Left renal cortex interstitium (tissue), 4 donors: ENCODE data around the gene NREP. TPM values are rescaled to one million over a fixed set of nuclear protein-coding genes. Genes with fewer than 3 reads are reported as not detected.

Experiments
- DNase-seq, 4 donors: peaks; one replicate each; pipeline ENCODE4 v3.0.0-alpha.2; 2013; ENCODE audit warnings: low read depth in 4 of 4, low spot score in 2 of 4, missing footprints in 1 of 4
- polyA plus RNA-seq, 4 donors: library from polyadenylated mRNA; unstranded; fragments of 120-200 nt; gene quantifications; one replicate each; pipeline ENCODE4 v1.2.1, GENCODE V29; 2013; ENCODE audit not compliant: insufficient read length in 4 of 4

Gene NREP
- polyA plus RNA-seq, 4 donors: 746 to 854 (median 787) TPM

GRCh38 chr5:111699324-111699723, 57.7 kb downstream of the NREP start:
- DNase-seq: no peak

- no peak for DNase-seq
Observed at GRCh38 chr5:111697881-111698757, 58.9 kb downstream of the NREP start.

GRCh38 chr5:111697215-111697614, 59.8 kb downstream of the NREP start:
- peak in 2 of 4 donors; percentile 31 to 32 for DNase-seq

- DNase-seq: no peak
Observed at GRCh38 chr5:111695991-111696390, 61.0 kb downstream of the NREP start.

- no peak for DNase-seq
Observed at GRCh38 chr5:111694133-111694532, 62.9 kb downstream of the NREP start.

GRCh38 chr5:111691914-111692313, 65.1 kb downstream of the NREP start:
- DNase-seq: no peak

- DNase-seq: no peak
Observed at GRCh38 chr5:111691508-111691907, 65.5 kb downstream of the NREP start.

- no peak for DNase-seq
Observed at GRCh38 chr5:111689357-111689935, 67.5 kb downstream of the NREP start.

GRCh38 chr5:111685969-111686368, 71.0 kb downstream of the NREP start:
- no peak for DNase-seq

- no peak for DNase-seq
Observed at GRCh38 chr5:111682641-111683040, 74.4 kb downstream of the NREP start.

GRCh38 chr5:111682121-111682520, 74.9 kb downstream of the NREP start:
- DNase-seq: no peak

- peak in 3 of 4 donors; percentile 9 to 23 (median 21) for DNase-seq
Observed at GRCh38 chr5:111681414-111682120, 75.4 kb downstream of the NREP start.

GRCh38 chr5:111680737-111681413, 76.1 kb downstream of the NREP start:
- DNase-seq: peak; percentile 71 to 88 (median 78)

- DNase-seq: no peak
Observed at GRCh38 chr5:111679611-111680010, 77.4 kb downstream of the NREP start.

Other genes starting within 250 kb of the NREP start
- gene STARD4, start 244.7 kb downstream of the NREP start, polyA plus RNA-seq: 10 to 100 TPM; 21.0 to 31.0 (median 23.0) TPM